ENCODE data around the gene NDUFB7. TPM values are rescaled to one million over a fixed set of nuclear protein-coding genes. Genes with fewer than 3 reads are reported as not detected.

The NDUFB7 gene
- total RNA-seq, 2 donors from 2014 or later, result 507 to 534 TPM

GRCh38 chr19:14516746-14517438, 55.0 kb downstream of the NDUFB7 start:
- TF ChIP-seq POLR2AphosphoS5 (IDR thresholded peaks at IDR 0.05) (peak; percentile 4), POLR2A (IDR thresholded peaks at IDR 0.05) (no peak), CTCF (IDR thresholded peaks at IDR 0.05) (no peak)
- H3K27me3 ChIP-seq (replicated peaks; ENCODE audit: insufficient read depth), result no peaks in the 10 kb centered on the region
- peaks cover 0 to 9% of the 10 kb centered on the region in 2 donors for H3K36me3 ChIP-seq
- no peaks in the 10 kb centered on the region for H3K9me3 ChIP-seq
- intact Hi-C loops (cut with DNase I), result loop anchor here (5.0 kb wide), 1 partner anchor 380 kb away; the partner anchor contains the start of gene ASF1B
- 14% methylated on average over 22 of the region's 22 CpGs for WGBS
- peak overlapping the region; percentile 85 to 98 for H3K4me3 ChIP-seq
- no peak for DNase-seq (ENCODE audit: low spot score)
- H3K27ac ChIP-seq, result peak overlapping the region; percentile 100
- H3K4me1 ChIP-seq (replicated peaks), result peaks cover 9% of the 10 kb centered on the region

MicroRNAs encoded within 50 kb of the gene (microRNA counts, 767-probe panel; counts per million panel counts)
- 0 to 431 counts per million in 2 donors for microRNA hsa-miR-639

Small RNA genes lying within 50 kb of the gene (microRNA-seq; reads per million reads assigned to microRNA genes)
- 0.59 reads per million for gene MIR639

Small RNA genes lying within 50 kb of the gene (small RNA-seq; reads per million reads assigned to genes)
- 0 reads per million in 2 donors for gene RN7SL842P

Other genes starting within 250 kb of the NDUFB7 start
- gene ADGRE5, start 190.6 kb downstream of the NDUFB7 start, total RNA-seq, result 10 to 100 TPM; 16.3 to 42.2 TPM
- 100 to 1,000 TPM in 1 of 2 donors, 10 to 100 TPM in 1; 64.9 to 121 TPM for gene DDX39A, start 152.7 kb downstream of the NDUFB7 start, total RNA-seq
- gene PKN1, start 138.8 kb downstream of the NDUFB7 start, total RNA-seq, result 100 to 1,000 TPM in 1 of 2 donors, 10 to 100 TPM in 1; 54.3 to 255 TPM
- gene PTGER1, start 96.7 kb downstream of the NDUFB7 start, total RNA-seq, result 1 to 10 TPM in 1 of 2 donors, not detected in 1; 1.0 TPM
- 100 to 1,000 TPM in 1 of 2 donors, 10 to 100 TPM in 1; 71.8 to 101 TPM for gene GIPC1, start 75.9 kb downstream of the NDUFB7 start, total RNA-seq
- gene DNAJB1, start 53.7 kb downstream of the NDUFB7 start, total RNA-seq, result 100 to 1,000 TPM in 1 of 2 donors, 10 to 100 TPM in 1; 91.6 to 108 TPM
- 100 to 1,000 TPM; 137 to 154 TPM for gene TECR, start 42.5 kb downstream of the NDUFB7 start, total RNA-seq
- gene CLEC17A, start 11.0 kb upstream of the NDUFB7 start, total RNA-seq, result 1 to 10 TPM in 1 of 2 donors, under 1 TPM in 1; 0.14 to 1.0 TPM
- gene ADGRE3, start 102.8 kb upstream of the NDUFB7 start, total RNA-seq, result under 1 TPM; 0.27 to 0.80 TPM
- gene ZNF333, start 118.0 kb upstream of the NDUFB7 start, total RNA-seq, result 10 to 100 TPM; 26.6 to 39.8 TPM
- gene ADGRE2, start 206.5 kb upstream of the NDUFB7 start, total RNA-seq, result 1 to 10 TPM; 3.6 to 4.9 TPM